ENCODE results near the gene GPR137. TPM values are rescaled to one million over a fixed set of nuclear protein-coding genes. Genes with fewer than 3 reads are reported as not detected.

Gene GPR137
- total and polyA plus RNA-seq, 7 donors = 12.2 to 35.0 (median 17.4) TPM

GRCh38 chr11:64304032-64304315 is 18.3 kb downstream of the GPR137 start:
- TF ChIP-seq CTCF (IDR thresholded peaks at IDR 0.05) = no peak
- TF ChIP-seq EP300 (IDR thresholded peaks at IDR 0.05) = no peak
- TF ChIP-seq POLR2A (IDR thresholded peaks at IDR 0.05) = no peak
- no peak for TF ChIP-seq POLR2AphosphoS5 (IDR thresholded peaks at IDR 0.05)
- Histone ChIP-seq H3K27ac (peak overlapping the region; percentile 87 to 97 (median 96)), H3K27me3 (peaks cover 11 to 46% (median 31%) of the 10 kb centered on the region in 3 donors), H3K4me3 (peak overlapping the region; percentile 53 to 91 (median 84)), H3K4me1 (peaks cover 0 to 53% (median 48%) of the 10 kb centered on the region in 4 donors), H3K36me3 (no peaks in the 10 kb centered on the region), H3K9me3 (no peaks in the 10 kb centered on the region)
- 49 to 55% methylated on average over 5 of the region's 5 CpGs for WGBS, 2 donors
- peak; percentile 66 for DNase-seq
- intact Hi-C loops (cut with DNase I) = loop anchor here (1.0 to 5.0 kb wide), 2 partner anchors 57 to 100 kb away; partner anchors contain the start of gene PPP1R14B

GRCh38 chr11:64304316-64305072 is 18.8 kb downstream of the GPR137 start:
- DNase-seq = peak; percentile 97
- no peaks in the 10 kb centered on the region for H3K9me3 ChIP-seq
- H3K27ac ChIP-seq = peak overlapping the region; percentile 87 to 97 (median 96)
- intact Hi-C loops (cut with DNase I) = loop anchor here (1.0 to 5.0 kb wide), 2 partner anchors 57 to 100 kb away; partner anchors contain the start of gene PPP1R14B
- H3K36me3 ChIP-seq = no peaks in the 10 kb centered on the region
- H3K4me3 ChIP-seq = peak overlapping the region; percentile 53 to 91 (median 84)
- peaks cover 0 to 47% (median 43%) of the 10 kb centered on the region in 4 donors for H3K4me1 ChIP-seq
- H3K27me3 ChIP-seq = peaks cover 9 to 40% (median 26%) of the 10 kb centered on the region in 3 donors
- no peak for TF ChIP-seq POLR2A (IDR thresholded peaks at IDR 0.05)
- no peak for TF ChIP-seq EP300 (IDR thresholded peaks at IDR 0.05)
- peak in 2 of 4 donors; percentile 13 to 50 for TF ChIP-seq POLR2AphosphoS5 (IDR thresholded peaks at IDR 0.05)
- peak; percentile 85 to 97 (median 91) for TF ChIP-seq CTCF (IDR thresholded peaks at IDR 0.05)
- WGBS, 2 donors = 0 to 1% methylated on average over 46 of the region's 46 CpGs

DNA sequence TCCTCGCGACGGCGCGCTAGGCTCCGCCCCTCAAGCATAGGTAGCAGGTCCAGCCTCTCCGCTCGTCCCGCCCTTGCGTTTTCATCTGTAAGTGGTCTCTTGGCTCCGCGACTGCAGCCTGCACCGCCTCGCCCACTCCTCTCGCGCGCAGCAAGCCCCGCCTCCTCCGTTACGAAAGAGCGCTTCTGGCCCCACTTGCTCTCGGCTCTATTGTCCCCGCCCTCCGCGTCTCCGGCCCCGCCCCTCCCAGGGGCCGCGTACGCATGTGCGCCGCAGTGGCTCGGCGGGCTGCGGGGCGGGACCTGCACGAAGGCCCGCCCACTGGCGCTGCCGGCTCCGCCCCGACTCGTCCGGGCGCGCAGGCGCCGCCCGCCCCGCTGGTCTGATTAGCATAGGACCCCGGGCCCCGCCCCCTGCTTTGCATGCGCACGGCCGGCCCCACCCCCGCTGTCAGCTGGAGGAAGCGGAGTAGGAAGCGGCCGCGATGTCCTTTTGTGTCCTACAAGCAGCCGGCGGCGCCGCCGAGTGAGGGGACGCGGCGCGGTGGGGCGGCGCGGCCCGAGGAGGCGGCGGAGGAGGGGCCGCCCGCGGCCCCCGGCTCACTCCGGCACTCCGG is 19.5 kb downstream of the GPR137 start, which contains the start of gene ESRRA:
Gene ESRRA (plus strand): TSS at position 450 of the 616 bp plus-strand sequence. CDS start 1,656 bp downstream, outside the sequence.
- TF ChIP-seq POLR2A (IDR thresholded peaks at IDR 0.05) (peak in 1 of 2 donors; percentile 24), CTCF (IDR thresholded peaks at IDR 0.05) (no peak), EP300 (IDR thresholded peaks at IDR 0.05) (no peak), POLR2AphosphoS5 (IDR thresholded peaks at IDR 0.05) (peak; percentile 83 to 89 (median 88))
- intact Hi-C loops (cut with DNase I) = no loop called here
- H3K9me3 ChIP-seq = no peaks in the 10 kb centered on the region

GRCh38 chr11:64305691-64306562 is 20.3 kb downstream of the GPR137 start:
- intact Hi-C loops (cut with DNase I) = no loop called here
- DNase-seq = peak; percentile 85
- Histone ChIP-seq H3K9me3 (no peaks in the 10 kb centered on the region), H3K4me3 (peak overlapping the region; percentile 68 to 91 (median 84)), H3K36me3 (no peaks in the 10 kb centered on the region), H3K27me3 (peaks cover 0 to 26% (median 11%) of the 10 kb centered on the region in 3 donors), H3K27ac (peak overlapping the region; percentile 87 to 97 (median 96)), H3K4me1 (peaks cover 0 to 33% (median 28%) of the 10 kb centered on the region in 4 donors)
- 1% methylated on average over 71 of the region's 71 CpGs for WGBS, 2 donors
- TF ChIP-seq POLR2AphosphoS5 (IDR thresholded peaks at IDR 0.05) (no peak), EP300 (IDR thresholded peaks at IDR 0.05) (no peak), CTCF (IDR thresholded peaks at IDR 0.05) (no peak), POLR2A (IDR thresholded peaks at IDR 0.05) (no peak)

More for the DNA sequence above, 19.5 kb downstream of the GPR137 start, which contains the start of gene ESRRA:
- DNase-seq = peak; percentile 100
- Histone ChIP-seq H3K4me3 (peak within 1 kb of the TSS; percentile 68 to 91 (median 84)), H3K27ac (peak within 1 kb of the TSS; percentile 87 to 97 (median 96)), H3K36me3 (no peaks in the 10 kb centered on the region), H3K27me3 (peaks cover 6 to 34% (median 19%) of the 10 kb centered on the region in 3 donors), H3K4me1 (peaks cover 0 to 40% (median 36%) of the 10 kb centered on the region in 4 donors)
- WGBS, 2 donors = 0% methylated on average over 81 of the region's 81 CpGs
